ENCODE results near the gene RMND1.
"Not testable (repeated sequence)": the region's sequence is repeated elsewhere in the genome, so short reads cannot be mapped to it uniquely, and the experiment has no call there.

Gene RMND1

DNA sequence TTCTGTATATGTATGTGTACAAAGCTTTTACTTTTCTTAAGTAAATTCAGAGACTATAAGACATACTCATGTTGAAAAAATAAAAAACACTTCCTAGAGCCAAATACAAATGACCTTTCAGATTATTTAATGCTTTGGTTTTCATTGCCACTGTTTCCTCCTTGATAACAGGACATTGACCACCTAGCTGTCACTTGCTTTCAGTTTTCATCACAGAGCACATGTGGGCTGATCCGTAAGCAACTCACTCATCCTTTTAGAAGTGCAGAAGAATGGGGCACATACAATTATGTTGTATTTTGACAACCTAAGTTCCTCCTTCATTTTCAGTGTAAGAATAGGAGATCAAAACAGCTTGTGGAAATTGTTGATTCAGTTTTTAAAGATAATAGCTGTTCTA, 66.7 kb downstream of the RMND1 start:
- DNase-seq (ENCODE audit: low read depth in 2 of 2) = no peak

DNA sequence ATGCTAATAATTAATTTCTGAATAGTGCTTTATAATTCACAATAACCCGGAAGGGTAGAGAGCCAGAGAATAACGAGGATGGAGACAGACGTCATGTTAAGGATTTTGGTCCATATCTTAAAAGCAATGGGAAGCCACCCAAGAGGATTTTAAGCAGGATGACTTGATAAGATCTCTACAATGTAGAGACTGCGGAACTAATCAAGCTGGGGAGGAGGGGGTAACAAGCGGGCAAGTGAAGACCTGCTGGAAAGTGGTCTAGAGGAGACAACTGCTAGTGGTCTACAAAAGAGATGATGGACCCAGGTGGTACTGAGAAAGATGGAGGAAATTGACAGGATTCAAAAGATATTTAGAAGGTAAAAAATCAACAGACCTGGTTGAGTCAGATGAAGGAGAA, 67.8 kb downstream of the RMND1 start:
- no peak for DNase-seq (ENCODE audit: low read depth in 2 of 2)

DNA sequence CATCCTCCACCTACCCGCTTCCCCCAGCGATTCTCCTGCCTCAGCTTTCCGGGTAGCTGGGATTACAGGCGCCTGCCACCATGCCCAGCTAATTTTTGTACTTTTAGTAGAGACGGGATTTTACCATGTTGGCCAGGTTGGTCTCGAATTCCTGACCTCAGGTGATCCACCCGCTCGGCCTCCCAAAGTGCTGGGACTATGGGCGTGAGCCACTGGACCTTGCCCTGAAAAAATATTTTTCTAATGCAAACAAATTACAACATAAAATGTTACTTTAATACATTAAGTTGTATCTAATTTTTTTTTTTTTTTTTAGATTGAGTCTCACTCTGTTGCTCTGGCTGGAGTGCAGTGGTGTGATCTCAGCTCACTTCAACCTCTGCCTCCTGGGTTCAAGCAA, 69.3 kb downstream of the RMND1 start:
- DNase-seq (ENCODE audit: low read depth in 2 of 2) = not testable (repeated sequence)

DNA sequence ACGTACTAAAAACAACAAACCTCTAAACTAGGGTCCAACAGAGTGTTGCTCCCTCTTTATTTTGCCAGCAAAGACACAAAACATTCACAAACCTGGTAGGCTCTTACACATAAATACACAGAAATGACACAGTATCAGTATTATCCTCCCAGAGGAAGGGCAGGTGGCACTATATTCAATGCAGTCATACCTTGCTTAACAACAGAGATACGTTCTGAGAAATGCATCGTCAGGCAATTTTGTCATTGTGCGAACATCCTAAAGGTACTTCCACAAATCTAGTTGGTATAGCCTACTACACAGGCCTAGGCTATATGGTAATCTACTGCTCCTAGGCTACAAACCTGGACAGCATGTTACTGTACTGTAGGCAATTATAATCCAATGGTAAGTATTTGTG, 70.2 kb downstream of the RMND1 start:
- DNase-seq (ENCODE audit: low read depth in 2 of 2) = no peak

DNA sequence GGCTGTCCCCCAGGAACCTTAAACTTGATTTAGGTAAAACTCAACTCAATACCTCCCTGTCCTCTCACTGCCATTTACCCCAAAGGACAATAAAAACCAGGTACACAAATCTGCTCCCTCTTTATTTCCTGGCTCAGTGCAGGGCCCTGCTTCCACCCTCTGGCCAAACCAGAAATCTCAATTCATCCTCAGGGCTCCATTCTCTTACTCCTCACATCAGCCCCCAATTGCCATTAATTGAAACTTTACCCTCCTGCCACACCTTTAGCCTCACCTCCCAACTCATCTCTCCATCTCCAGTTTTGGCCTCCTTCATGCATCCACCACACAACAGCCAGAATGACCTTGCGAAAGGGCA, 71.1 kb downstream of the RMND1 start:
- no peak for DNase-seq (ENCODE audit: low read depth in 2 of 2)

DNA sequence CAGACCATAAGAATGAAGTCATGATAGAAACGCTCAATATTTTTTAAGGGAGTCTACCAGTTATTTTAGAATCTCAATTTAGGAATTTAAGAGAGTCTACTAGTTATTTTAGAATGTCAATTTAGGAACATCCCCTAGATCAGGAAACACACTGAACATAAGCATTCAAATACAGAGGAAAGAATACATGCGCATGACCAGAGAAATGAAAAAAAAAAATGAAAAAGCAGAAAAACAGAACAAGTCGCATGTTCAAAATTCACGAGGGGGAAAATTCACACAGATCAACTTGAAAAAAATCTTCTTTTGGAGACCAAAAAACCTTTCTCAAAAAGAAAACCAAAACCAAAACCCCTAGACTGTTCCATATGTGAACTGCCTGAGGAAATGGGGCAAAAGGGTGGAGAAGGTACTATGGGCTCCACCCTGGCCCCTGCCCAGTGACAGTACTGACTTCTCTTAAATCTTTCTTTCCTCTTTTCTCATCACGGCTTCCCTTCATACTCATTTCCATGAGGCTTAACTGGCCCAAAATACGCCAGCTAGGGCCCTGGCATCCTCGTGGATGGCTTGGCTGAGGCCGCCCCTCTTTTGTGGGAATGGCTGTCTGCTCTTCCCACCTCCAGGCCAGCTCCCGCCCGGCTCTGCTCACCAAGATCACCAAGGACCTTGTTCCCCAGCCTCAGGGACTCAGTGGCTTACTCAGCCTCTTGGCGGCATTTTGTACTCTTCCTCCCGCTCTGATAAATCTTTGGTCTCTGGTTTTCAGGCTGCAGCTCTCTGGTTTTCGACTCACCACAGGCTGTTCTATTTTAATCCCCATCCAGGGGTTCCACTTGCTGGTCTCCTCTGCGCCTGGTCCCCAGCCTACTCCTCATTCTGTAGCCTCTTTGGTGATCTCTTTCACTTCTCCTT, 71.7 kb downstream of the RMND1 start:
- no peak for DNase-seq (ENCODE audit: low read depth in 2 of 2)

DNA sequence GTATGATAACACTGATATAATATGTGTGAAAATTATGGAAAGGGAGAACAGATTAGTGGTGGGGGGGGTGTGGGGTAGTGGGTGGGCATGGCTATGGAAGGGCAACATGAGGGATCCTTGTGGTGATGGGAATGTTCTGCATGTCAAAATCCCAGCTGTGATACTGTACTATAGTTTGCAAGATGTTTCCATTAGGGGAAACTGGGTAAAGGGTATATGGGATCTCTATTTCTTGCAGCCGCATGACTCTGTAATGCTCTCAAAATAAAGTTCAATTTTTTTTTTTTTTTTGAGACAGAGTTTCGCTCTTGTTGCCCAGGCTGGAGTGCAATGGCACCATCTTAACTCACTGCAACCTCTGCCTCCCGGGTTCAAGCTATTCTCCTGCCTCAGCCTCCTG, 74.8 kb downstream of the RMND1 start:
- DNase-seq (ENCODE audit: low read depth in 2 of 2) = no peak

DNA sequence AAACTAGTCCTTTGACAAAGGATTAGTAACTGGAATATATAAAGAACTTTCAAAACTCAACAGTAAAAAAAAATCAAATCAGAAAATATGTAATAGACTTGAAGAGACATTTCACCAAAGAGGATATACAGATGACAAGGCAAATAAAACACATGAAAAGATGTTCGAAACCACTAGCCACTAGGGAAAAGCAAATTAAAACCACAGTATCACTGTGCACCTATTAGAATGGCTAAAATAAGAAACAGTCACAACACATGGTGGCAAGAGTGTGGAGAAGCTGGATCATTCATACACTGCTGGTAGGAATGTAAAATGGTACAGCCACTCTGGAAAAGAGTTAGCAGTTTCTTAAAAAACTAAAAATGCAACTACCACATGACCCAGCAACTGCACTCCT, 75.5 kb downstream of the RMND1 start:
- DNase-seq (ENCODE audit: low read depth in 2 of 2) = no peak

DNA sequence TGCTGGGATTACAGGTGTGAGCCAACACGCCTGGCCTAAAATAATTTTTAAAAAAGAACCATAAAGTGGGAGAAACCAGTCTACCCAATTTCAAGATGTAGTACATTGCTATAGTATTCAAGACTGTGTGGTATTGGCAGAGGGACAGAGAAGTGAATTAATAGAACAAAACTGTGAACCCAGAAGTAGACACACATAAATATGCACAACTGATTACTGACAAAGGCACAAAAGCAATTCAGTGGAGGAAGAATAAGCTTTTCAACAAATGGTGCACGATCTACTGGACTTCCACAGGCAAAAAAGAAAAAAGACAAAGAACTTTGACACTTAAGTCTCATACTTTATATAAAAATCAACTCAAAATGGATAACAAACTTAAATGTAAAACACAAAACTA, 76.1 kb downstream of the RMND1 start:
- no peak for DNase-seq (ENCODE audit: low read depth in 2 of 2)

DNA sequence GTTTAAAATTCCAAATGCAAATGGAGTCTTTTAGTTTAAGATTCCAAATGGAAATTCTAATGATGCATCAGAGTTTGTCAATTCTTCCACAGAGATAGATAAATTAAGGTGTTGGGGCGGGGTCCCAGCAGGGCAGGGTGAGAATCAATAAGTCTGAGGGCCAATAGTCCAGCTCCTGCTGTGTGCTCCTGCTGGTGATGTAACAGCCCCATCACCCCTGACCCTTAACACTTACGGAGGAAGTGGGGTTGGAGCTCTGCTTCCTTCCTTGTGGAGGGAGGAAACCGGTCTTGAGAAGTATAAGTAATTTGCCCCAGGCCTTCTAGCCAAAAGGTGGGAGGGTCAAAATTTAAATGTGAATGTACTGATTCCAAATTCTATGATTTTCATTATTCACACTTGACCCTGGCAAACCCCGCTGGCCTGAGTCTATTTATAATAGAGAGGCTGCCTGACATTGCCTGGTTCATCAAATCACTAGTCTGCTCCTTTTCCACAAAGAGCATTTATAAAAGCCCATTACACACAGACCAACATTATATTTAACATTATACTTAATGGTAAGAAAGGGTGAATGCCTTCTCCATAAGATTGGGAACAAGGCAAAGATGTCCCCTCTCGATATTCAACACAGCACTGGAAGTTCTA, 77.8 kb downstream of the RMND1 start:
- DNase-seq (ENCODE audit: low read depth in 2 of 2) = no peak

DNA sequence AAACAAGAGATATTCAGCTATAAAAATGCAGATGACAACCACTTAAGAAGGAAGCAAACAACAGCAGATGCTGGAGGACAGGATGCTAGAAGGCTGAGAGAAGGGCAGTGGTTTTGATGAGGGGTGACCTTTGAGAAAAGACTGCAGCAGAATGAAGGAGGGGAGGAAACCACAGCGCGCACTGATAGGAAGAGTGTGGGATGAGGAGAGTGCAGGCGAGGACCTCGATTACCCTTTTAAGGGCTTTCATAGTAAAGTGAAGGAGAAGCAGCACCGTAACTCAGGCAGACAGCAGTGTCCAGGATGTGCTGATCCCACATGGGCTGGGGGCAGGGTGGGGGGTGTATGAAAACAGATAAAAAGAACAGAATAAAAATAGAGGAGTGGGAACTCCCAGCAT, 79.8 kb downstream of the RMND1 start:
- no peak for DNase-seq (ENCODE audit: low read depth in 2 of 2)

DNA sequence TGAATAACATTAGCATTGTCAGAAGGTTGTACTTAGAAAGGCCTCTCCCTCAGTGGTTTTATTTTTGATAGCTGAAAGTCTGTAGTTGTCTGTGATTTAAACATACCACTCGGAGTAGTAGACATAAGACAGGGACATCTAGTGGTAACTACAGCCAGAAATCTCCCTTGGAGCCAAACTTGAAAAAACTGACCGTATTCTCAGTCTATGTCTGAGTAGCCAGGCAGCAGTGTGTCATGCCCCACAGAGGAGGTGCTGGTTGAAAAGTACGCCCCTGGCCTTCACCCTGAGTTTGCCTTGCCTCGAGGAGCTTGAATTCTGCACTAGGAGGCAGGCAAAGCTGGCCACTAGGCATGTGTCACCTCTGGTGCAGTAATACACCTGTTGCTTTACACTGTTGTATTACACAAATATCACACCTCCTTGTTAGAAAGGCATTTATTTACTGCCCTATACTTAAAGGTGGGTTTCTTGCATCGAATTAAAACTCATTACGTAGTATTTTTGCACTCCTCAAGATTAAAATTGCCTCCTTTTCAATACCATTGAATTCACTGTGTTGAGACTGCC, 81.3 kb downstream of the RMND1 start:
- DNase-seq (ENCODE audit: low read depth in 2 of 2) = no peak

DNA sequence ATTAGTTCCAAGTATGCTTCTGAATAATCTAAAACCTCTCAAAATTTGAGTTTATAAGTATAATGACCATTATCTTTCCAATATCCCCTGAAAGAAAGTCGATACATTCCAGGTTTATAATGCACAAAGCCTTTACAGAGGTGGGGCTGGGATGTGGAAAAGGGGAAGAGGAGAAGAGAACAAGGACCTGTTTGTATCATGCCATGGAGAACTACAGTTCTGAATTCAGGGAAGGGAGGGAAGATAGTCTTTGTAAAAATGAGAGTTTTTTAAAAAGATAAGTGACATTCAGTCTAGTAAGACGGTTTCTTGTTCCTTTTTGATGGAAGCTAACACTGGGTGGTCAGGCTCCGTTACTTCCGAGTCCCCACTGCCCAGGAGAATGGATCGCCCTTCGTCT, 86.7 kb downstream of the RMND1 start:
- no peak for DNase-seq (ENCODE audit: low read depth in 2 of 2)

DNA sequence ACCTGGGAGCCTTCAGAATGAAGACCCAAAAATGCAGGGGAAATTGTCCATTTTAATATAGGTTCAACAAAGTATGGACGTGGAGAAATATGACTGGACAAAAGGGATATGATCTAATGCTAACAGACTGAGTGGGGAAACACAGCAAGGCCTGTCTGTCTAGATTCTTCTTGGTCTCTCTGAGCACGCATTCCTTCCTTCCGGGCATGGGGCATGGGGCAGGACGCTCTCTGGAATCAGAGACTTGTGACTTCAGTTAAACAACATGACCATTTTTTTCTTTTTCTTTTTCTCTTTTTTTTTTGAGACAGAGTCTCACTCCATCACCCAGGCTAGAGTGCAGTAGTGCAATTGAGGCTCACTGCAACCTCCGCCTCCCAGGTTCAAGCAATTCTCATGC, 92.4 kb downstream of the RMND1 start:
- DNase-seq (ENCODE audit: low read depth in 2 of 2) = no peak

DNA sequence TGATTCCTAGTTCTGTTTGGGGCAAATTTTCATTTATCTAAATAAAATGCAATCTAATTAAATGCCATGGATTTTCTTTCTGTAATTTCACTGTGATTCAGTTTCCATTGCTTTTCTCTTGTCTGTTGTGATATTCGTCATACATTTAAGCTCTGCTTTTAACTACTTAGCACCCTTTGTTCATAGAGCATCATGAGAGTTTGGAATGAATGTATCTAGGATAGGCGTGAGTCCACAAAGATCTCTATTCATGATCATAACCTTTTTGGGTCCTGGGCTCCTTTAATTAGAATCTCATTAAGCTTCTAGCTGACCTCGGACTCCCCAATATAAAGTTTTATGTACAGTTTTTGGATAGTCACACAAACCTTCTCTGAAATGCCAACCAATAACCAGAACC, 93.5 kb downstream of the RMND1 start:
- DNase-seq (ENCODE audit: low read depth in 2 of 2) = no peak

DNA sequence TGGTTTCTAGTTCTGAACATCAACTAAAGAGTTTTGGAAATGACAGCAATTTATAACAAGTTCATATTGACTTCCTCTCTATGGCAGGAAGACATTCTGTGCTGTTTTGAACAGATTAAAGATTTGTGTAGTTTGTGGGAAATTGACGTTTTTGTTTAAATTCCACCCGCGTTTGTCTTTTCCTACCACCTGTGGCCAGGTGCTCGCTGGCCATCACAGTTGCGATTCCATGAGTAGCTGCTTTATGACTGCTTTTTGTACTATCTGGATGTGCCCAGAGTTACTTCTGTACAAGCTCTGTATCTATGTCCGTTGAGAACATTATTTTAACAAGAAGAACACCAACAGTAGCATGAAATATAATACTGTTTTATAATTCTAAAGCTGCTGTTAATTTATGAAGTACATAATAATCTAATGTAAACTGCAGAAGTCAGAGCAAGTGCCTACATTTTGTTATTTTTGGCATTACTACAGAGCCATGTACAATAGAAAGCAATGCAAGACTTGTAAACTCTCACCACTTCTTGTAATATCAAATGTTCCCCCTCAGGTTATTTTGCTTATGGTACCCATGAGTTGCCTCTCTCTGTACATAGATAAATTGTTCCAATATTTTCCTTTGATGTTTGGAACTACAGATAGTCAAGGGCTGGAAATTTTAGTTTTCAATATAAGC, 94.0 kb downstream of the RMND1 start:
- DNase-seq (ENCODE audit: low read depth in 2 of 2) = no peak

DNA sequence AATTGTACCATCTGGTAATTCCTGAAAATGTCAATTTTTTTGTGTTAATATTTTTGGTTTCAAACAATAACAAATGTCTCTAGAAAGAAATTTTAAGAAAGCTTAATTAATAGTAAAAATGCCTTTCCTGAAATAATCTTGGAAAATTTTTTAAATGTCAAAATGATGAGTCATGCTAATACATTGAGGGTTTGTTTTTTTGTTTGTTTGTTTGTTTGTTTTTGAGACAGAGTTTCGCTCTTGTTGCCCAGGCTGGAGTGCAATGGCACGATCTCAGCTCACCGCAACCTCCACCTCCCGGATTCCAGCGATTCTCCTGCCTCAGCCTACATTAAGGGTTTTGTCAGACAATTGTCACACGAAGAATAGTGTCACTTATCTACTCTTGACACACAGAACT, 94.9 kb downstream of the RMND1 start:
- not testable (repeated sequence) for DNase-seq (ENCODE audit: low read depth in 2 of 2)
